Testis (tissue), 3 donors: ENCODE measurements around the gene IRF8. TPM values are rescaled to one million over a fixed set of nuclear protein-coding genes. Genes with fewer than 3 reads are reported as not detected.

Source experiments
- DNase-seq: peaks from one replicate; pipeline ENCODE4 v3.0.0-alpha.2; 2019
- H3K27ac ChIP-seq, 2 donors: fragments of 200-600 bp; sonication (generic); one replicate each; pipeline ENCODE4 v1.5.1; 2019
- H3K27me3 ChIP-seq: fragments of 200-600 bp; sonication (generic); one replicate; pipeline ENCODE4 v1.5.1; 2019
- H3K36me3 ChIP-seq: fragments of 200-600 bp; sonication (generic); one replicate; pipeline ENCODE4 v1.5.1; 2017; ENCODE audit warnings: low read depth; ENCODE audit errors: missing control alignments
- H3K4me1 ChIP-seq: fragments of 200-600 bp; sonication (generic); one replicate; pipeline ENCODE4 v1.5.1; 2019
- H3K4me3 ChIP-seq, 2 donors: fragments of 200-600 bp; sonication (generic); one replicate each; pipeline ENCODE4 v1.5.1; 2017 to 2019
- H3K9me3 ChIP-seq: fragments of 200-600 bp; sonication (generic); one replicate; pipeline ENCODE4 v1.5.1; 2017
- POLR2A ChIP-seq: fragments of 450-650 bp; IDR thresholded peaks from one replicate; pipeline ENCODE4 v1.6.1; 2017; ENCODE audit warnings: antibody characterized with exemption, mild to moderate bottlenecking, moderate library complexity
- WGBS, 2 donors: methylation state at CpG; one replicate each; pipeline ENCODE4 v1.1.5; 2018; 5-methylcytosine and 5-hydroxymethylcytosine counted together
- intact Hi-C: fragments of 100-400 bp; cut with DNase I; formaldehyde crosslinking; loops from one replicate; pipeline ENCODE4 v1.15.1; 2023; ENCODE audit warnings: low total_unique reads
- polyA plus RNA-seq: library from polyadenylated mRNA; stranded (reverse); fragments of 350-450 nt; fragmentation: Illumina TruSeq; extraction: RNeasy Lipid Tissue Mini Kit (QIAGEN cat#74804); gene quantifications from one replicate; pipeline ENCODE4 v1.2.3, GENCODE V29; 2014; ENCODE audit warnings: low read depth, low replicate concordance; ENCODE audit not compliant: insufficient read depth
- total RNA-seq, 2 donors: library from RNA; depleted of rRNA; stranded (reverse); fragments of >200 nt; gene quantifications; one replicate each; pipeline ENCODE4 v1.2.3, GENCODE V29; 2016
- TF ChIP-seq, protein P1 (sequence below), 3 experiments: fragments of 450-650 bp in 2 of 3; fragments of 200-600 bp in 1 of 3; sonication (generic) in 1 of 3; IDR thresholded peaks; one replicate each; pipeline ENCODE4 v1.5.1; 2016 to 2019; ENCODE audit warnings: antibody characterized with exemption in 3 of 3, mild to moderate bottlenecking in 2 of 3, moderate library complexity in 1 of 3

IRF8 gene
- total and polyA plus RNA-seq, 3 donors from 2014 or later: 7.2 to 15.0 (median 14.0) TPM

DNA sequence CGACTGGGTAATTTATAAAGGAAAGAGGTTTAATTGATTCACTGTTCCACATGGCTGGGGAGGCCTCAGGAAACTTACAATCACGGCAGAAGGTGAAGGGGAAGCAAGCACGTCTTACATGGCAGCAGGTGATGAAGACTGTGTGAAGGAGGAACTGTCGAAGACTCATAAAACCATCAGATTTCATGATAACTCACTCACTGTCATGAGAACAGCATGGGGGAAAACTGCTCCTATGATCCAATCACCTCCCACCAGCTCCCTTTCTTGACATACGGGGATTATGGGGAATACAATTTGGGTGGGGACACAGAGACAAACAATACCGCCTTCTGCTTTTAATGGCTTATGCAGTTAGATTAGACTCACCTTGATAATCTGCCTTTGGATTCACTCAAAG lies 19.4 kb upstream of the IRF8 start:
- Histone ChIP-seq H3K36me3 (no peaks in the 10 kb centered on the region), H3K9me3 (no peaks in the 10 kb centered on the region), H3K27me3 (no peaks in the 10 kb centered on the region), H3K4me3 (no peak overlapping the region), H3K4me1 (no peaks in the 10 kb centered on the region), H3K27ac (no peak overlapping the region)
- intact Hi-C loops: no loop called here
- 79 to 89% methylated on average over 6 of the region's 6 CpGs for WGBS, 2 donors
- TF ChIP-seq, protein P1, sequence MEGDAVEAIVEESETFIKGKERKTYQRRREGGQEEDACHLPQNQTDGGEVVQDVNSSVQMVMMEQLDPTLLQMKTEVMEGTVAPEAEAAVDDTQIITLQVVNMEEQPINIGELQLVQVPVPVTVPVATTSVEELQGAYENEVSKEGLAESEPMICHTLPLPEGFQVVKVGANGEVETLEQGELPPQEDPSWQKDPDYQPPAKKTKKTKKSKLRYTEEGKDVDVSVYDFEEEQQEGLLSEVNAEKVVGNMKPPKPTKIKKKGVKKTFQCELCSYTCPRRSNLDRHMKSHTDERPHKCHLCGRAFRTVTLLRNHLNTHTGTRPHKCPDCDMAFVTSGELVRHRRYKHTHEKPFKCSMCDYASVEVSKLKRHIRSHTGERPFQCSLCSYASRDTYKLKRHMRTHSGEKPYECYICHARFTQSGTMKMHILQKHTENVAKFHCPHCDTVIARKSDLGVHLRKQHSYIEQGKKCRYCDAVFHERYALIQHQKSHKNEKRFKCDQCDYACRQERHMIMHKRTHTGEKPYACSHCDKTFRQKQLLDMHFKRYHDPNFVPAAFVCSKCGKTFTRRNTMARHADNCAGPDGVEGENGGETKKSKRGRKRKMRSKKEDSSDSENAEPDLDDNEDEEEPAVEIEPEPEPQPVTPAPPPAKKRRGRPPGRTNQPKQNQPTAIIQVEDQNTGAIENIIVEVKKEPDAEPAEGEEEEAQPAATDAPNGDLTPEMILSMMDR (IDR thresholded peaks at IDR 0.05): no peak
- TF ChIP-seq POLR2A: no peak
- no peak for DNase-seq

DNA sequence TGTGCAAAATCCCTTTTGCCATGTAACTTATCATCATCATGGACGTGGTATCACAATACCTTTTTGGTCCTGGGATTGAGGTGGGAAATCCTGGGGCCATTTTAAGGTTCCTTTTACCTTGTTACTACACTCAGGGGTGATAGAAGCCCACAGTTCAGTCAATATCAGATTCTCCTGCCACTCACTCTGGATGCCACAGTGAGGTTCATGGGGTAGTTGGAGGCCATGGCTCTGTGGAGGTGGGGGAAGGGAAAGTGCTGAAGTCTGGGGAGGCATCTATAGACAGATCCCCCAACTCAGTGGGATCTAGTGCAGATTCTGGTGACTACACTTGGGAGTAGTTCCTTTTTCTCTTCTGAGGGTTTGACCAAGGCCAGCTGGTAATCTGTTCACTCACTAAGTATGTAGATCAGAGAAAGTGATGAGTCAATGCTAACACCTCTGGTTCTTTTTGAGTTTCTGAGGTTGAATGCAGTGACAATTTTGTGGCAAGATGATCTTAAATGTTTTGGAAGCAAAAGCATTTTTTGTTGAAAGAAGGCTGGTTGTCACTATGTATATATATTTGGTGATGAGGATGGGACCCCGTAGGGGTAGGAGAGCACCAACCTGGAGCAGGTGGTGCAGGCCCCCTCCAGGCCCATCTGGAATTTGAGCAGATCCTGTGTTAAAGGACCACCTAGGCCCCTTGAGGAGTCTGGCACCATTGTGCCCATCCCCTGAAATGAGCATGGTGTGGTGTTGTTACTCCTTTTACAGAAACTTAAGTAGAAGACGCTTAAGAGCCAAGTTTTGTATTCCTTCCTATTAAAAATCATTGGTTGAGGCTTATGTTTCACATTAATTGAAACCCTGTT lies 18.8 kb upstream of the IRF8 start:
- H3K27me3 ChIP-seq: no peaks in the 10 kb centered on the region
- no peak for TF ChIP-seq POLR2A
- intact Hi-C loops: no loop called here
- no peak overlapping the region for H3K27ac ChIP-seq
- DNase-seq: no peak
- H3K4me3 ChIP-seq: no peak overlapping the region
- no peaks in the 10 kb centered on the region for H3K36me3 ChIP-seq
- no peaks in the 10 kb centered on the region for H3K4me1 ChIP-seq
- 92 to 94% methylated on average over 3 of the region's 3 CpGs for WGBS, 2 donors
- H3K9me3 ChIP-seq: no peaks in the 10 kb centered on the region

DNA sequence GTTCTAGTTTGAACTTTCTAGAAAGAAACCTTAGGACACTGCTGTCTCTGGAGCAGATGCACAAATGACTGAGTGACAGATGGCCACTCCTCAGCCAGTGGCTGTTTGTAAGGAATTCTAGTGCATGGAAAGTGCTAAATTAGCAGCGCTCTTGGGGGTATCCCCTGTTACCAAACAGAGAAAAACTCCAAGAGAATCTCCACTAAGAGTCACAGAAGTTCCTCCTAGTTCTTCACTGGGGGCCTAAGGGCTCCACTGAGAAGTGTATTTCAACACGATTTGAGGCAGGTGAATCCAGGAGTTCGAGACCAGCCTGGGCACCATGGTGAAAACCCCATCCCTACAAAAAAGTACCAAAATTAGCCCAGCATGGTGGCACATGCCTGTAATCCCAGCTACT lies 18.1 kb upstream of the IRF8 start:
- no peaks in the 10 kb centered on the region for H3K27me3 ChIP-seq
- H3K4me1 ChIP-seq: no peaks in the 10 kb centered on the region
- H3K27ac ChIP-seq: no peak overlapping the region
- intact Hi-C loops: no loop called here
- no peak overlapping the region for H3K4me3 ChIP-seq
- H3K9me3 ChIP-seq: no peaks in the 10 kb centered on the region
- no peak for TF ChIP-seq POLR2A
- TF ChIP-seq, protein P1 (IDR thresholded peaks at IDR 0.05): no peak
- no peak for DNase-seq
- WGBS, 2 donors: 96 to 97% methylated on average over 3 of the region's 3 CpGs
- no peaks in the 10 kb centered on the region for H3K36me3 ChIP-seq

DNA sequence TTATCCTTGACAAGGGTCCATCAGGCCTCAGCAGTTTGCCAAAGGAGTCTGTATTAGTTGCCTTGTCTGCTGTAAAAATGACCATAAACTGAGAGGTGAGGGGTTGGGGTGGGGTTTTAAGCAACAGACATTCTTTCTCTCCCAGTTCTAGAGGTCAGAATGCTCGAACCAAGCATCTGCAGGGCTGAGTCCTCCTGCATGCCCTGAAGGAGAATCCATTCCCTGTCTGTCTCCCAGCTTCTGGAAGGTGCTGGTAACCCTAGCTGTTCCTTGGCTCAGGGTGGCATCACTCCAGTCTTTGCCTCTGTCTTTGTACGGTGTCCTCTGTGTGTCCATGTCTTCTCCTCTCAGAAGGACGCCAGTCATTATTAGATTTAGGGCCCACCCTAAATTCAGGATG lies 17.5 kb upstream of the IRF8 start:
- Histone ChIP-seq H3K27ac (no peak overlapping the region), H3K9me3 (no peaks in the 10 kb centered on the region), H3K4me1 (no peaks in the 10 kb centered on the region), H3K27me3 (no peaks in the 10 kb centered on the region), H3K36me3 (no peaks in the 10 kb centered on the region), H3K4me3 (no peak overlapping the region)
- no peak for TF ChIP-seq POLR2A
- TF ChIP-seq, protein P1 (IDR thresholded peaks at IDR 0.05): no peak
- intact Hi-C loops: no loop called here
- WGBS, 2 donors: 70 to 74% methylated on average over 3 of the region's 3 CpGs
- DNase-seq: no peak

DNA sequence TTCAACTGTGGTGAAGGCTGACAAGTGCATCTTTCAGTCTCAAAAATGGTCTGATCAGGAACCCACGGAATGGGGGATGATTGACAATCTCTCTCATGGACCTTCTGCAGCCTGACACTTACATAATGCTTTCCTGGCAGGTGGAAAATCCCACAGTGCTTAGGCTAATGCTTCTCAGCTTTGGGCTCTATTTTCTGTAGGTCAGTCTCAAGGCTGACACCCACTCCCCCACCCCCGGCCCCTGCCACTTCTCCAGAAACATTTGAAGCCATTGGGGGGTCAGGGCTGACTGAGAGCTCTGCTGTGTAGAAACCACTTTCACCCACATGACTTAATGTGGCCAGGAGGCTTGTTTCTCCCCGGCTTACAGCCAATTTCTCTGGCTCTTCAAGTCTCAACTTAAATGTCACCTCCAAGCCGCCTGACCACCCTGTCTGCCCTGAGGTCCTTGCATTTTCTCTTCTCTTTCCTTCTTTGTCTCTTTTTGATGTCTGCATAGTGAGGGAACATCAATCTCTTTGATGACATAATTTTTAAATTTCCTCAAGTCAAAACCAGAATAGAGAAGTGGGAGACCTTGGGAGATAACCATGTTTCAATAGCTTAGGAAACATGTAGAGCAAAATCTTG lies 16.7 kb upstream of the IRF8 start:
- intact Hi-C loops: no loop called here

More for the DNA sequence above, 16.7 kb upstream of the IRF8 start:
- Histone ChIP-seq H3K27me3 (no peaks in the 10 kb centered on the region), H3K36me3 (no peaks in the 10 kb centered on the region), H3K4me3 (no peak overlapping the region), H3K9me3 (no peaks in the 10 kb centered on the region), H3K27ac (no peak overlapping the region), H3K4me1 (no peaks in the 10 kb centered on the region)
- TF ChIP-seq, protein P1 (IDR thresholded peaks at IDR 0.05): no peak
- TF ChIP-seq POLR2A: no peak
- 78 to 79% methylated on average over 4 of the region's 4 CpGs for WGBS, 2 donors
- no peak for DNase-seq
